K562 (cell line): ENCODE results near the gene SLC1A7. TPM values are rescaled to one million over a fixed set of nuclear protein-coding genes. Genes with fewer than 3 reads are reported as not detected.

ENCODE experiments used
- ATAC-seq: fragments of 200-7000 bp; cut with Tn5 transposase; 3 replicates; pipeline ENCODE4 v1.9.1; 2020; ENCODE audit warnings: moderate library complexity
- BruUV-seq: library from RNA; stranded (reverse); fragments of 400-500 nt; replicated peaks from 2 replicates; lab custom pipeline; 2021; lab: Mats Ljungman, UMichigan
- CTCF ChIA-PET: fragments of 300-600 bp; formaldehyde crosslinking; extraction: SDS; loops from one replicate; lab custom pipeline; 2021; ENCODE audit warnings: low intra/inter-chr PET ratio; lab: Yijun Ruan, JAX
- POLR2A ChIA-PET: fragments of 300-600, 350-650 bp; sonication (Branson Sonifier 250); formaldehyde crosslinking; extraction: SDS; loops from one replicate; lab custom pipeline; 2021; ENCODE audit warnings: antibody characterized with exemption, inconsistent platforms; lab: Yijun Ruan, JAX
- DNase-seq, 4 experiments: peaks; one replicate each; pipeline versions ENCODE4 v3.0.0 to v3.0.0-alpha.2; 2011 to 2018; ENCODE audit warnings: low spot score in 3 of 4, mixed read lengths in 3 of 4; ENCODE audit errors: extremely low read depth in 1 of 4
- FAIRE-seq: peaks from 2 replicates; lab custom pipeline; 2011; peaks lifted over from hg19 to GRCh38; lab: Jason Lieb, UNC
- H2AFZ ChIP-seq: 2 replicates; pipeline ENCODE4 v1.6.0; 2011; ENCODE audit warnings: low read depth, low read length, control low read depth, inconsistent platforms
- H3K27ac ChIP-seq: fragments of 200-600 bp; 3 replicates; pipeline ENCODE4 v1.8.0; 2011; ENCODE audit warnings: low read depth, mild to moderate bottlenecking, control low read depth, inconsistent platforms, low read length, moderate library complexity, mixed read lengths; ENCODE audit errors: extremely low read depth
- H3K27me3 ChIP-seq, 2 experiments: fragments of 300-600 bp in 1 of 2; 2 replicates in 1 of 2; 3 replicates in 1 of 2; pipeline versions ENCODE4 v1.6.0 to v1.8.0; 2011; ENCODE audit warnings: inconsistent platforms in 2 of 2, low read length in 2 of 2, mild to moderate bottlenecking in 1 of 2, mixed read lengths in 1 of 2, moderate library complexity in 1 of 2; ENCODE audit not compliant: control insufficient read depth in 2 of 2, insufficient read depth in 2 of 2
- H3K36me3 ChIP-seq: fragments of 300-600 bp; 3 replicates; pipeline ENCODE4 v1.8.0; 2011; ENCODE audit warnings: mild to moderate bottlenecking, low read length, inconsistent platforms; ENCODE audit not compliant: control insufficient read depth, insufficient read depth
- H3K4me1 ChIP-seq, 2 experiments: fragments of 200-600 bp in 1 of 2; replicated peaks in 1 of 2; 2 replicates in 1 of 2; 3 replicates in 1 of 2; pipeline versions ENCODE4 v1.5.1 to v1.8.0; 2011; ENCODE audit warnings: inconsistent platforms in 2 of 2, low read length in 2 of 2, mild to moderate bottlenecking in 1 of 2, mixed read lengths in 1 of 2, moderate library complexity in 1 of 2; ENCODE audit not compliant: control insufficient read depth in 2 of 2, insufficient read depth in 2 of 2
- H3K4me2 ChIP-seq: 2 replicates; pipeline ENCODE4 v1.6.1; 2011; ENCODE audit warnings: low read length, control low read depth, inconsistent platforms, mixed read lengths; ENCODE audit not compliant: insufficient read depth
- H3K4me3 ChIP-seq: fragments of 200-600 bp; sonication (generic), shearing (Covaris generic); 2 replicates; pipeline ENCODE4 v1.5.1; 2016; ENCODE audit warnings: control low read depth, inconsistent platforms
- H3K79me2 ChIP-seq: fragments of 200-600 bp; 3 replicates; pipeline ENCODE4 v1.8.0; 2011; ENCODE audit warnings: low read length, inconsistent platforms; ENCODE audit not compliant: control insufficient read depth, insufficient read depth
- H3K9ac ChIP-seq, 2 experiments: 2 replicates each; pipeline versions ENCODE4 v1.6.0 to v1.6.1; 2011; ENCODE audit warnings: low read depth in 2 of 2, low read length in 2 of 2, control low read depth in 1 of 2, inconsistent platforms in 1 of 2, mild to moderate bottlenecking in 1 of 2, mixed read lengths in 1 of 2; ENCODE audit not compliant: insufficient read depth in 1 of 2
- H3K9me1 ChIP-seq: one replicate; pipeline ENCODE4 v1.6.0; 2011; ENCODE audit warnings: inconsistent platforms, mild to moderate bottlenecking, low read length, moderate library complexity; ENCODE audit not compliant: control insufficient read depth, insufficient read depth
- H3K9me3 ChIP-seq: replicated peaks from 2 replicates; pipeline ENCODE4 v1.5.1; 2011; ENCODE audit warnings: low read depth, low read length, inconsistent platforms; ENCODE audit not compliant: control insufficient read depth, insufficient read depth
- H4K20me1 ChIP-seq: replicated peaks from 2 replicates; pipeline ENCODE4 v1.6.1; 2011; ENCODE audit warnings: low read length, inconsistent platforms, mixed read lengths; ENCODE audit not compliant: control insufficient read depth, insufficient read depth
- BRD9 ChIP-seq: fragments of 450-650 bp; IDR thresholded peaks from 2 replicates; pipeline ENCODE4 v1.6.1; 2018; ENCODE audit warnings: low read depth; ENCODE audit not compliant: partially characterized antibody
- ELK1 ChIP-seq: sonication (generic); formaldehyde crosslinking; IDR thresholded peaks from 2 replicates; pipeline ENCODE4 v1.8.1; 2022; ENCODE audit warnings: missing genetic modification reagents
- ID3 ChIP-seq, 2 experiments: fragments of 250-450 bp in 1 of 2; fragments of 450-650 bp in 1 of 2; sonication (Bioruptor Pico) in 1 of 2; IDR thresholded peaks; 2 replicates each; pipeline versions ENCODE4 v1.6.1 to v1.8.0; 2016 to 2021; ENCODE audit warnings: mild to moderate bottlenecking in 2 of 2, moderate library complexity in 2 of 2, missing compliant biosample characterization in 1 of 2, missing genetic modification characterization in 1 of 2
- IFI16 ChIP-seq: fragments of 250-450 bp; sonication (Bioruptor Pico); IDR thresholded peaks from 2 replicates; pipeline ENCODE4 v2.1.2; 2022; ENCODE audit warnings: mild to moderate bottlenecking, inconsistent platforms
- MXI1 ChIP-seq: IDR thresholded peaks from 2 replicates; pipeline ENCODE4 v1.6.1; 2011; ENCODE audit warnings: low read depth, mild to moderate bottlenecking, improper control_type of control experiment, low read length
- NELFE ChIP-seq: IDR thresholded peaks from 2 replicates; pipeline ENCODE4 v1.6.1; 2011; ENCODE audit warnings: mild to moderate bottlenecking; ENCODE audit not compliant: insufficient read depth, insufficient read length
- NFIX ChIP-seq: fragments of 250-450 bp; sonication (Bioruptor Pico); IDR thresholded peaks from 2 replicates; pipeline ENCODE4 v1.4.0; 2020; ENCODE audit warnings: low read depth, mild to moderate bottlenecking, moderate library complexity
- PHB ChIP-seq: fragments of 250-450 bp; sonication (Bioruptor Pico); IDR thresholded peaks from 2 replicates; pipeline ENCODE4 v1.5.0; 2021
- XRCC4 ChIP-seq: IDR thresholded peaks from one replicate; pipeline ENCODE4 v1.6.1; 2011; ENCODE audit not compliant: insufficient read depth, insufficient read length; ENCODE audit errors: extremely low read depth
- ZNF24 ChIP-seq: fragments of 450-650 bp; IDR thresholded peaks from 2 replicates; pipeline ENCODE4 v1.6.1; 2016
- WGBS: fragments of 100-300 bp; shearing (Covaris generic); methylation state at CpG from one replicate; pipeline ENCODE4 v1.1.6; 2016; ENCODE audit warnings: low coverage, mixed read lengths; ENCODE audit not compliant: insufficient coverage; ENCODE audit errors: missing lambda C conversion rate; 5-methylcytosine and 5-hydroxymethylcytosine counted together
- in situ Hi-C: fragments of 300-500 bp; cut with MboI; formaldehyde crosslinking; loops from 4 replicates; pipeline ENCODE4 v1.15.0; 2018; ENCODE audit warnings: inconsistent platforms, mixed read lengths
- intact Hi-C: fragments of 100-400 bp; cut with micrococcal nuclease; formaldehyde crosslinking; loops from 2 replicates; pipeline ENCODE4 v1.14.2; 2022
- polyA plus RNA-seq, 8 experiments: library from polyadenylated mRNA; depleted of rRNA in 4 of 8; stranded (reverse) in 5 of 8; unstranded in 3 of 8; fragments of >200 nt; fragmentation: Nextera tagmentation in 2 of 8; fragmentation: Illumina TruSeq in 1 of 8; extraction: Ambion mirVana in 2 of 8; extraction: Trizol in 1 of 8; gene quantifications; 2 replicates each; pipeline versions ENCODE4 v1.2.1 to v1.2.3, GENCODE V29; 2011 to 2014; ENCODE audit warnings: inconsistent platforms in 1 of 8, missing spikeins in 1 of 8
- total RNA-seq, 7 experiments: library from RNA; depleted of rRNA in 6 of 7; stranded (reverse); fragments of >200 nt in 6 of 7; fragmentation: Illumina TruSeq in 2 of 7; extraction: Trizol in 2 of 7; gene quantifications; 2 replicates each; pipeline versions ENCODE4 v1.2.1 to v1.2.3, GENCODE V29; 2011 to 2021; ENCODE audit warnings: low replicate concordance in 1 of 7

SLC1A7 gene
- total and polyA plus RNA-seq, 9 of the 15 experiments (the other 6 are each of a cell fraction or from before 2014, with no cell fraction given): 0.07 TPM; not detected in 8

GRCh38 chr1:53187401-53187800 is 45.0 kb upstream of the SLC1A7 start:
- in situ Hi-C loops: loop anchor here (10.0 to 25.0 kb wide), 2 partner anchors 275 to 483 kb away; partner anchors contain the start of gene ECHDC2
- Histone ChIP-seq H3K4me2 (no peak overlapping the region), H3K4me3 (no peak overlapping the region), H3K4me1 (peaks cover 13 to 49% of the 10 kb centered on the region in 2 experiments), H3K36me3 (no peaks in the 10 kb centered on the region), H4K20me1 (no peaks in the 10 kb centered on the region), H2AFZ (no peak overlapping the region), H3K9me3 (no peaks in the 10 kb centered on the region), H3K79me2 (no peaks in the 10 kb centered on the region), H3K27me3 (no peaks in the 10 kb centered on the region), H3K9me1 (no peaks in the 10 kb centered on the region), H3K9ac (no peak overlapping the region), H3K27ac (no peak overlapping the region)
- ATAC-seq (no peak), DNase-seq (no peak), FAIRE-seq (no peak)
- POLR2A ChIA-PET: interaction anchor here (0.6 to 0.7 kb wide), 3 partner anchors 140 to 756 kb away, joined by 3 read pairs; no protein-coding TSS in a partner anchor
- intact Hi-C loops: no loop called here
- no TSS peak for BruUV-seq
- CTCF ChIA-PET: no interaction called here
- 50% methylated on average over 1 of the region's 1 CpG for WGBS
- TF ChIP-seq NELFE (no peak), MXI1 (no peak), ZNF24 (no peak), ELK1 (CRISPR knock-in tag) (no peak), IFI16 (CRISPR knock-in tag) (no peak), NFIX (CRISPR knock-in tag) (no peak), XRCC4 (no peak), BRD9 (no peak), PHB (CRISPR knock-in tag) (no peak), ID3 (CRISPR knock-in tag; IDR thresholded peaks at IDR 0.05) (no peak), ID3 (tag; IDR thresholded peaks at IDR 0.05) (no peak)
